ENCODE results near the gene PACSIN1. TPM values are rescaled to one million over a fixed set of nuclear protein-coding genes. Genes with fewer than 3 reads are reported as not detected.
A peak's percentile ranks its signal among the peaks of the same experiment; 100 is the strongest.

Gene PACSIN1
- total RNA-seq, 1 donor from 2014 or later, result 0.41 TPM

DNA sequence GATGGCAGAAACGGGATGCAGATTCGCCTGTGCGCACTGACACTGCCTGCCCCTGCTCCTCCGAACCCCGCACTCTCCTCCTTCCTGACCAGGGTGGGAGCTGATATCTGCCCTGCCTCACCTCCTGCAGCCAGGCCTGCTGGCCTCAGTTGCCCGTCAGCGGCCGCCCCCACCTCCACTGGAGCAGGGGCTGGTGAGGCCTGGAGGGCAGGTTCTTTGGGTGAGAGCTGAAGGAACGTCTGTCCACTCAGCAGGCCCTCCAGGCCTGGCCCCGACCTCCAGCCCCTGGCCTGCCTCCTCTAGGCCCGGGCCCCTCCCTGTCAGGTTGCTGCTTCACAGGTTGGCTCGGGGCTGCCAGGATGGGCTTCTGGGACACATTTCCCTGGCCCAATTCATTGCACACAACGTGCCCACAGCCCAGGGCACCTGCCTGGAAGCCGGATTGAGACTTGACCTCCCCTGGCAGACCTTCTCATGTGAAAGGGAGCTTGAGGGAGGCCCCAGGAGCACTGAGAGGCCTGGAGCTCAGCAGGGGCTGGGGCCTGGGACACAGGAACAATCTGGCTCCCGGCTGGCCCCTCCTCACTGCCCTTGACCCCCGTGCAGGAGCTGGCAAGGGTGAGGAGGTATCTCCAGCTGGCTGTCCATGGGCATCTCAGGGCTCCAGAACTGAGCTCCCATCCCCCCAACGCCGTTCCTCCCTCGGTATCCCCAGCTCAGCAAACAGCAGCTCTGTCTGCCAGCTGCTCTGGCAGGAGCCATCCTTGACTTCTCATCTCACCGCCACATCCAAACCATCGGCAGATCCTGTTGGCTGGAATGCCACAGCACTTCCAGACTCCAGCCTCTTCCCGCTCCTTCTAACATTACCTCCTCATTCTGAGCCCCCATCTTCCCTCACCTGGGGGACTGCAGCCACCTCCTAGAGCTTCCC lies 50.8 kb downstream of the PACSIN1 start:
- H3K27me3 Mint-ChIP-seq (ENCODE audit: insufficient read depth, low read depth), result peaks cover 10% of the 10 kb centered on the region
- Histone ChIP-seq H4K20me1 (ENCODE audit: low read depth) (peaks cover 22% of the 10 kb centered on the region), H3K4me1 (peaks cover 28% of the 10 kb centered on the region), H3K9ac (no peak overlapping the region), H3F3A (ENCODE audit: low read depth) (peaks cover 14% of the 10 kb centered on the region), H3K4me2 (no peak overlapping the region), H3K27ac (no peak overlapping the region), H3K4me3 (no peak overlapping the region), H3K27me3 (peaks cover 40% of the 10 kb centered on the region), H2AFZ (replicated peaks) (no peak overlapping the region), H3K9me3 (ENCODE audit: low read depth) (no peaks in the 10 kb centered on the region), H3K79me2 (ENCODE audit: low read depth) (no peaks in the 10 kb centered on the region), H3K36me3 (no peaks in the 10 kb centered on the region)
- no peaks in the 10 kb centered on the region for H3K36me3 Mint-ChIP-seq
- no peak for DNase-seq (ENCODE audit: low spot score)
- peak overlapping the region; percentile 43 for H3K27ac Mint-ChIP-seq
- peaks cover 36% of the 10 kb centered on the region for H3K4me1 Mint-ChIP-seq
- no peaks in the 10 kb centered on the region for H3K9me3 Mint-ChIP-seq
- TF ChIP-seq EZH2phosphoT487 (IDR thresholded peaks at IDR 0.05), result no peak
- TF ChIP-seq, protein P1, sequence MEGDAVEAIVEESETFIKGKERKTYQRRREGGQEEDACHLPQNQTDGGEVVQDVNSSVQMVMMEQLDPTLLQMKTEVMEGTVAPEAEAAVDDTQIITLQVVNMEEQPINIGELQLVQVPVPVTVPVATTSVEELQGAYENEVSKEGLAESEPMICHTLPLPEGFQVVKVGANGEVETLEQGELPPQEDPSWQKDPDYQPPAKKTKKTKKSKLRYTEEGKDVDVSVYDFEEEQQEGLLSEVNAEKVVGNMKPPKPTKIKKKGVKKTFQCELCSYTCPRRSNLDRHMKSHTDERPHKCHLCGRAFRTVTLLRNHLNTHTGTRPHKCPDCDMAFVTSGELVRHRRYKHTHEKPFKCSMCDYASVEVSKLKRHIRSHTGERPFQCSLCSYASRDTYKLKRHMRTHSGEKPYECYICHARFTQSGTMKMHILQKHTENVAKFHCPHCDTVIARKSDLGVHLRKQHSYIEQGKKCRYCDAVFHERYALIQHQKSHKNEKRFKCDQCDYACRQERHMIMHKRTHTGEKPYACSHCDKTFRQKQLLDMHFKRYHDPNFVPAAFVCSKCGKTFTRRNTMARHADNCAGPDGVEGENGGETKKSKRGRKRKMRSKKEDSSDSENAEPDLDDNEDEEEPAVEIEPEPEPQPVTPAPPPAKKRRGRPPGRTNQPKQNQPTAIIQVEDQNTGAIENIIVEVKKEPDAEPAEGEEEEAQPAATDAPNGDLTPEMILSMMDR (IDR thresholded peaks at IDR 0.05), result no peak
- TF ChIP-seq EZH2 (IDR thresholded peaks at IDR 0.05), result no peak
- no peak overlapping the region for H3K4me3 Mint-ChIP-seq

DNA sequence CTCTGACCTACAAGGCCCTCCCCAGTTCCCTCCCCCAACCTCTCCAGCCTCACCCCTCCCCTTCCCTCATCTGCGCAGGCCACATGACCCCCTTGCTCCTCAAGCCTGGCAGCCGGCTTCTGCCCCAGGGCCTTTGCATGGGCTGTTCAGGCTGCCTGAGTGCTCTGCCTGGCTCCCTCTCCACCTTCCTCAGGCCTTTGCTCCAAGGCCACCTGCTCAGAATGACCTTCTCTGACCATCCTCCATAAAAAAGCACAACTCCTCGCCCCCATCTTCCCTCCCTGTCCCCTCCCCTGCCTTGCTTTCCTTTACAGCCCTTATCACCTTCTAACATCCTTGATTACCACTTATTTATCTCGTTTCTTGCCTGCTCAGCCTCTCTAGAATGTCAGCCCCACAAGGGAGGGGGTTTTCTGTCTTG lies 51.6 kb downstream of the PACSIN1 start:
- TF ChIP-seq EZH2phosphoT487 (IDR thresholded peaks at IDR 0.05) (no peak), EZH2 (IDR thresholded peaks at IDR 0.05) (no peak)
- TF ChIP-seq, protein P1 (IDR thresholded peaks at IDR 0.05), result no peak
- no peak overlapping the region for H3K4me3 ChIP-seq
- peaks cover 6% of the 10 kb centered on the region for H3K27me3 Mint-ChIP-seq (ENCODE audit: insufficient read depth, low read depth)
- no peak for DNase-seq (ENCODE audit: low spot score)
- no peaks in the 10 kb centered on the region for H3K36me3 ChIP-seq
- H3K9me3 ChIP-seq (ENCODE audit: low read depth), result no peaks in the 10 kb centered on the region
- peaks cover 21% of the 10 kb centered on the region for H4K20me1 ChIP-seq (ENCODE audit: low read depth)
- no peaks in the 10 kb centered on the region for H3K36me3 Mint-ChIP-seq
- H2AFZ ChIP-seq (replicated peaks), result no peak overlapping the region
- no peaks in the 10 kb centered on the region for H3K79me2 ChIP-seq (ENCODE audit: low read depth)
- peaks cover 32% of the 10 kb centered on the region for H3K4me1 Mint-ChIP-seq
- H3K4me1 ChIP-seq, result peaks cover 28% of the 10 kb centered on the region
- no peak overlapping the region for H3K4me3 Mint-ChIP-seq
- no peak overlapping the region for H3K27ac ChIP-seq
- no peak overlapping the region for H3K9ac ChIP-seq
- H3K9me3 Mint-ChIP-seq, result no peaks in the 10 kb centered on the region
- peaks cover 39% of the 10 kb centered on the region for H3K27me3 ChIP-seq
- H3K27ac Mint-ChIP-seq, result no peak overlapping the region
- peaks cover 14% of the 10 kb centered on the region for H3F3A ChIP-seq (ENCODE audit: low read depth)
- H3K4me2 ChIP-seq, result no peak overlapping the region

DNA sequence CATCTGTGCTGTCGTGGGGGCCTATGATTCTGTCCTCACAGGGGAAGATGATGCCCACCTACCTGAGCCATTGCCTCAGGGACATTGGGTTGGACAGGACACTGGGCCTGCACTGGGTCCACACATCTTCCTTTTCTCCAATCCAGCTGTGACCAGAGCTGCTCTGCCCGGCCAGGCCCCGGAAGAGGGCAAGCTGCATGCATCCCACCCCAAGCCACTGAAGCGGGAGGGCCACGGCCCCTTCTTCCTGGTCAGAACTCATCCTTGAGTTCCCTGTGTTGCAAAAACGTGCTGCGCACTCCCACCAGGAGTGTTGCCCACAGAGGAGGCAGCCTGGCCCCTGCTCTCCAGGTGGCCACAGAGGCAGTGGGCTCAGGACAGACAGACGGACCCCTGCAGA lies 52.1 kb downstream of the PACSIN1 start:
- Mint-ChIP-seq H3K9me3 (no peaks in the 10 kb centered on the region), H3K27ac (no peak overlapping the region)
- peaks cover 13% of the 10 kb centered on the region for H3F3A ChIP-seq (ENCODE audit: low read depth)

More for the DNA sequence above, 52.1 kb downstream of the PACSIN1 start:
- H3K9me3 ChIP-seq (ENCODE audit: low read depth), result no peaks in the 10 kb centered on the region
- peaks cover 34% of the 10 kb centered on the region for H3K27me3 ChIP-seq
- no peak overlapping the region for H3K27ac ChIP-seq
- H3K79me2 ChIP-seq (ENCODE audit: low read depth), result no peaks in the 10 kb centered on the region
- H4K20me1 ChIP-seq (ENCODE audit: low read depth), result peaks cover 16% of the 10 kb centered on the region
- H2AFZ ChIP-seq (replicated peaks), result no peak overlapping the region
- no peak for TF ChIP-seq EZH2 (IDR thresholded peaks at IDR 0.05)
- no peak for TF ChIP-seq EZH2phosphoT487 (IDR thresholded peaks at IDR 0.05)
- TF ChIP-seq, protein P1 (IDR thresholded peaks at IDR 0.05), result no peak
- Mint-ChIP-seq H3K4me1 (peaks cover 27% of the 10 kb centered on the region), H3K36me3 (no peaks in the 10 kb centered on the region), H3K4me3 (no peak overlapping the region), H3K27me3 (ENCODE audit: insufficient read depth, low read depth) (peaks cover 5% of the 10 kb centered on the region)
- no peak overlapping the region for H3K4me3 ChIP-seq
- H3K4me2 ChIP-seq, result no peak overlapping the region
- no peak overlapping the region for H3K9ac ChIP-seq
- no peak for DNase-seq (ENCODE audit: low spot score)
- peaks cover 26% of the 10 kb centered on the region for H3K4me1 ChIP-seq
- H3K36me3 ChIP-seq, result no peaks in the 10 kb centered on the region

All from neural progenitor cell (in vitro differentiated cells).